Measurements from ENCODE around the gene CDK6. TPM values are rescaled to one million over a fixed set of nuclear protein-coding genes. Genes with fewer than 3 reads are reported as not detected.

The CDK6 gene
- total and polyA plus RNA-seq, 2 experiments from 2014 or later, result 7.4 to 23.7 TPM

- H3K79me2 ChIP-seq (replicated peaks; ENCODE audit: insufficient read depth), result no peaks in the 10 kb centered on the region
- H3K4me3 ChIP-seq, result no peak overlapping the region
- no peaks in the 10 kb centered on the region for H4K20me1 ChIP-seq (replicated peaks; ENCODE audit: insufficient read depth)
- DNase-seq (ENCODE audit: low spot score), result no peak
- H3K36me3 Mint-ChIP-seq (ENCODE audit: low read depth), result no peaks in the 10 kb centered on the region
- no peak overlapping the region for H3K4me2 ChIP-seq
- H3K36me3 ChIP-seq (ENCODE audit: insufficient read depth), result no peaks in the 10 kb centered on the region
- H3K9me3 Mint-ChIP-seq, result no peaks in the 10 kb centered on the region
- no peak for ATAC-seq
- H3K9me2 ChIP-seq (ENCODE audit: insufficient read depth), result no peaks in the 10 kb centered on the region
- no peak overlapping the region for H3K4me3 Mint-ChIP-seq
- H2AFZ ChIP-seq, result no peak overlapping the region
- no peak overlapping the region for H3K27ac ChIP-seq (ENCODE audit: low read depth)
- H3K27ac Mint-ChIP-seq, result no peak overlapping the region
- H3K4me1 ChIP-seq (ENCODE audit: insufficient read depth), result no peaks in the 10 kb centered on the region; the same call in 1 of the 2 replicates
- H3K27me3 Mint-ChIP-seq (ENCODE audit: insufficient read depth, low read depth, poor library complexity), result peaks cover 5% of the 10 kb centered on the region
- no peaks in the 10 kb centered on the region for H3F3A ChIP-seq (replicated peaks; ENCODE audit: low read depth)
- TF ChIP-seq CREB1 (CRISPR knock-in tag; IDR thresholded peaks at IDR 0.05; ENCODE audit: low read depth) (no peak), EZH2 (IDR thresholded peaks at IDR 0.05; ENCODE audit: low read depth, unreplicated experiment) (no peak), STAT1 (IDR thresholded peaks at IDR 0.05; ENCODE audit: unreplicated experiment) (no peak), REST (IDR thresholded peaks at IDR 0.05; ENCODE audit: unreplicated experiment) (no peak), ZNF114 (CRISPR knock-in tag; IDR thresholded peaks at IDR 0.05) (no peak), CTCF (conservative IDR thresholded peaks at IDR 0.05; ENCODE audit: low read depth in 2 of 2) (no peak), ZNF331 (CRISPR knock-in tag; IDR thresholded peaks at IDR 0.05; ENCODE audit: low read depth) (no peak), ZNF462 (CRISPR knock-in tag; IDR thresholded peaks at IDR 0.05) (no peak), JUNB (IDR thresholded peaks at IDR 0.05; ENCODE audit: unreplicated experiment) (no peak), ETS1 (IDR thresholded peaks at IDR 0.05) (no peak), NANOG (IDR thresholded peaks at IDR 0.05; ENCODE audit: borderline replicate concordance) (no peak), EZH2phosphoT487 (IDR thresholded peaks at IDR 0.05; ENCODE audit: unreplicated experiment) (no peak), POLR2AphosphoS5 (IDR thresholded peaks at IDR 0.05; ENCODE audit: low read depth) (no peak)
- H3K27me3 ChIP-seq (ENCODE audit: insufficient read depth), result no peaks in the 10 kb centered on the region
- H3K4me1 Mint-ChIP-seq, result peaks cover 8% of the 10 kb centered on the region; the same call in 1 of the 3 replicates
Observed at GRCh38 chr7:92650391-92650790, 186.0 kb downstream of the CDK6 start.
